ENCODE results near the gene C1orf185. TPM values are rescaled to one million over a fixed set of nuclear protein-coding genes. Genes with fewer than 3 reads are reported as not detected.
"Not testable (repeated sequence)": the region's sequence is repeated elsewhere in the genome, so short reads cannot be mapped to it uniquely, and the experiment has no call there.

C1orf185 gene
- polyA plus RNA-seq, 12 donors, result not detected

DNA sequence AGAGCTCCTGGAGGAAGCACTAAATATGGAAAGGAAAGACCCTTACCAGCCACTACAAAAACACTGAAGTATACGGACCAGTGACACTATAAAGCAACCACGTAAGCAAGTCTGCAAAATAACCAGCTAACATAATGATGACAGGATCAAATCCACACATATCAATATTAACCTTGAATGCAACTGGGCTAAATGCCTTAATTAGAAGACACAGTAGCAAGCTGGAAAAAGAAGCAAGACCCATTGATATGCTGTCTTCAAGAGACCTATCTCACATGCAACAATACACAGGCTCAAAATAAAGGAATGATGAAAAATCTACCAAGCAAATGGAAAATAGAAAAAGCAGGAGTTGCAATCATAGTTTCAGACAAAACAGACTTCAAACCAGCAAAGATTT lies 31.0 kb downstream of the C1orf185 start:
- DNase-seq, result no peak

DNA sequence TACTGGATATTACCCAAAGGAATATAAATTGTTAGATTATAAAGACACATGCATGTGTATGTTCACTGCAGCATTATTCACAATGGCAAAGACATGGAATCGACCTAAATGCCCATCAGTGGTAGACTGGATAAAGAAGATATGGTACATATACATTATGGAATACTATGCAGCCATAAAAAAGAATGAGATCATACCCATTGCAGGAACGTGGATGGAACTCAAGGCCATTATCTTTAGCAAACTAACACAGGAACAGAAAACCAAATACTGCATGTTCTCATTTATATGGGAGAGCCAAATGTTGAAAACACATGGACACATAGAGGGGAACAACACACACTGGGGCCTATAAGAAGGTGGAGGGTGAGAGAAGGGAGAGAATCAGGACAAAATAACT lies 35.7 kb downstream of the C1orf185 start:
- not testable (repeated sequence) for DNase-seq

DNA sequence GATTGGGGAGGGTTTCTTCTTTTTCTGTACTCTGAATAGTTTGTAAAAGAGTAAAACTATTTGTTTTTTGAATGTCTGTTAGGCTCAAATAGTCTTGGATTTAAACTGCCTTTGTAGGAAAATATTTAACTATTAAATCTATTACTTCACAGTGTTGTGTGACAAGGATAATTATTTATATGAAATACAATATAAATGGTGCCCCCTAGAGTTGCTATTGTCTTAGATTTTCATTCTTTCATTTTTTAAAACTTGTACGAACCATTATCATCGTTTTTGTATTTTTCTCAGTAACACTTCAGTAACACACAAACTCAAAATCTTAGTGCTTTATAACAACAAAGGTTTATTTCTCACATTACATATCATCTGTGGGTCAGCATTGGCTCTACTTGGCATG lies 37.4 kb downstream of the C1orf185 start:
- no peak for DNase-seq

GRCh38 chr1:51147394-51147793 lies 45.4 kb downstream of the C1orf185 start:
- no peak for DNase-seq

GRCh38 chr1:51154776-51155175 lies 52.7 kb downstream of the C1orf185 start:
- no peak for DNase-seq

DNA sequence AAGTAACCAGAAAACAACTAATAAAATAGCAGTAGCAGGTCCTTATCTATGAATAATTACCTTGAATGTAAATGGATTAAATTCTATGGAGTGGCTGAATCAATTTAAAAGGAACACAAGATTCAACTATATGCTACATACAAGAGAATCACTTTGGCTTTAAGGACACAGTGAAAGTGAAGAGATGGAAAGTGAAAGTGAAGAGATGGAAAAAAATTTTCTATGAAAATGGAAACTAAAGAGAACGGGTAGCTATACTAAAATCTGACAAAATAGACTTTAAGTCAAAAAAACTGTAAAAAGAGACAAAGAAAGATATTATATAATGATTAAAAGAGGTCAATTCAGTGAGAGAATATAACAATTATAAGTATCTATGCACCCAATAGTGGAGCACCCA lies 54.7 kb downstream of the C1orf185 start:
- DNase-seq, result no peak

GRCh38 chr1:51157395-51157794 lies 55.4 kb downstream of the C1orf185 start:
- no peak for DNase-seq

- DNase-seq, result no peak
These were observed 56.2 kb downstream of the C1orf185 start for GRCh38 chr1:51158263-51158662.

- DNase-seq, result not testable (repeated sequence)
These were observed 60.5 kb downstream of the C1orf185 start for GRCh38 chr1:51162560-51162959.

DNA sequence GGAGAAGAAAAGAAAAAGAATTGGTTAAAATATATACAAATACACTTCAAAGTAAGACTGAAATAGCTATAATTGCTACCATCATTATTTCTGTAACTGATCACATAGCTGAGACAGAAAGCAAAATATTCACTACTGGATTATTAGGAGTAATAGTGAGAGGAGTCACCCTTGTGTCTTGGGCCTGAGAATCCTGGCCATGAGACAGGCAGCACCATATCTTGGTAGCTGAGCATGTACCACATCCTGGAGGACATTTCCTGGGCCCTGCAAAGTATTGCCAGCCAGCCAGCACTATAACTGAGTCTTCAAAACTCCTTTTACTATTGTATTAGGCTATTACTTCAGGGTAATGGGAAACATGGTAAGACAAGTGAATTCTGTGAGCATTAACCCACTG lies 63.5 kb downstream of the C1orf185 start:
- DNase-seq, result no peak

DNA sequence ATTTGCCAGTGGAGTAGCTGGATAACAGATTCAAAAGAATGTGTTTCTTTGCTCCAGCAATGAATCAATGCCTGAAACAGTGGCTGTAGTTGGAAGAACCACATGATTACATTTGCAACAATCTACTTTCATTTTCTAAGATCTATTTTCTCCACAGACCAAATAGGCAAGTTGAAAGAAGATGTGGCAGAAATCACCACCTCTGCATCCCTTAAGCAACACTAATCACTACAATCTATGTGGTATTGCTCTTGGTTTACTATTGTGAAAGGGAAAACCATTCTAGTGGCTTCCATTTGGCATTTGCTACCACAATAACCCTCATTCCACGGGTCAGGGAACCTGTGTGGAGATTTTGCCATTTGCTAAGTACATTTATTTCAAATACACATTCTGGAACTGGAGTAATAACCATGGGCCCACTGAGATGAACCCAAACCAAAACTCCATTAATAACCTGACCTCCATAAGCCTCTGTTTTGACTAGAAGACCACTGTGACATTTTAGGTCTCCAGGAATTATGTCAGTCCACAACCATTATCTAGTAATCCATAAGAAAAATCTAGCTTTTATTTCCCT lies 66.3 kb downstream of the C1orf185 start:
- no peak for DNase-seq

- no peak for DNase-seq
These were observed 66.9 kb downstream of the C1orf185 start for GRCh38 chr1:51168936-51169335.

- no peak for DNase-seq
These were observed 68.3 kb downstream of the C1orf185 start for GRCh38 chr1:51170342-51170741.

GRCh38 chr1:51172811-51173210 lies 70.8 kb downstream of the C1orf185 start:
- DNase-seq, result no peak

- DNase-seq, result no peak
These were observed 73.2 kb downstream of the C1orf185 start for GRCh38 chr1:51175278-51175677.

DNA sequence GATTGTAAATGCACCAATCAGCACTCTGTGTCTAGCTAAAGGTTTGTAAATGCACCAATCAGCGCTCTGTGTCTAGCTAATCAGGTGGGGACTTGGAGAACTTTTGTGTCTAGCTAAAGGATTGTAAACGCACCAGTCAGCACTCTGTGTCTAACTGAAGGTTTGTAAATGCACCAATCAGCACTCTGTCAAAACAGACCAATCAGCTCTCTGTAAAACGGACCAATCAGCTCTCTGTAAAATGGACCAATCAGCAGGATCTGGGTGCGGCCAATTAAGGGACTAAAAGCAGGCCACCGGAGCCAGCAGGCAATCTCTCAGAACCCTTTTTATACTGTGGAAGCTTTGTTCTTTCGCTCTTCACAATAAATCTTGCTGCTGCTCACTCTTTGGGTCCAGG lies 76.0 kb downstream of the C1orf185 start:
- not testable (repeated sequence) for DNase-seq

- DNase-seq, result no peak
These were observed 86.2 kb downstream of the C1orf185 start for GRCh38 chr1:51188230-51188629.

- DNase-seq, result peak; percentile 63
These were observed 87.5 kb downstream of the C1orf185 start for GRCh38 chr1:51189421-51190073.

- DNase-seq, result no peak
These were observed 88.9 kb downstream of the C1orf185 start for GRCh38 chr1:51190961-51191360.

GRCh38 chr1:51192213-51192843 lies 90.3 kb downstream of the C1orf185 start:
- peak; percentile 64 for DNase-seq

- no peak for DNase-seq
These were observed 91.5 kb downstream of the C1orf185 start for GRCh38 chr1:51193564-51193963.
